Measurements from ENCODE around the gene OSBPL2. TPM values are rescaled to one million over a fixed set of nuclear protein-coding genes. Genes with fewer than 3 reads are reported as not detected.
A peak's percentile ranks its signal among the peaks of the same experiment; 100 is the strongest.

Gene OSBPL2
- total RNA-seq, 4 donors from 2014 or later, result 23.1 to 31.6 (median 27.1) TPM

- H3K27ac ChIP-seq, result peak overlapping the region in 1 of 4 donors; percentile 10
- 90 to 91% methylated on average over 23 to 33 of the region's 36 CpGs for WGBS, 2 donors
- DNase-seq (ENCODE audit: low spot score in 2 of 2), result no peak
- peaks cover 0 to 83% (median 0%) of the 10 kb centered on the region in 3 donors for H3K36me3 ChIP-seq
- H3K4me1 ChIP-seq, result no peaks in the 10 kb centered on the region
- H3K9me3 ChIP-seq, result no peaks in the 10 kb centered on the region
- TF ChIP-seq EP300 (IDR thresholded peaks at IDR 0.05) (no peak), POLR2A (IDR thresholded peaks at IDR 0.05) (no peak), CTCF (IDR thresholded peaks at IDR 0.05) (no peak)
- no peak overlapping the region for H3K4me3 ChIP-seq
- no peaks in the 10 kb centered on the region for H3K27me3 ChIP-seq
Observed at GRCh38 chr20:62318400-62319345, 80.4 kb downstream of the OSBPL2 start.

GRCh38 chr20:62319346-62319909, 81.1 kb downstream of the OSBPL2 start:
- Histone ChIP-seq H3K9me3 (no peaks in the 10 kb centered on the region), H3K36me3 (peaks cover 0 to 85% (median 0%) of the 10 kb centered on the region in 3 donors), H3K4me1 (no peaks in the 10 kb centered on the region), H3K27me3 (no peaks in the 10 kb centered on the region), H3K4me3 (no peak overlapping the region), H3K27ac (peak overlapping the region in 1 of 4 donors; percentile 24)
- TF ChIP-seq CTCF (IDR thresholded peaks at IDR 0.05) (no peak), EP300 (IDR thresholded peaks at IDR 0.05) (no peak), POLR2A (IDR thresholded peaks at IDR 0.05) (no peak)
- 76 to 83% methylated on average over 29 of the region's 29 CpGs for WGBS, 2 donors
- no peak for DNase-seq (ENCODE audit: low spot score in 2 of 2)

- Histone ChIP-seq H3K36me3 (peaks cover 0 to 85% (median 0%) of the 10 kb centered on the region in 3 donors), H3K4me3 (no peak overlapping the region), H3K4me1 (no peaks in the 10 kb centered on the region), H3K27me3 (no peaks in the 10 kb centered on the region), H3K9me3 (no peaks in the 10 kb centered on the region), H3K27ac (peak overlapping the region in 1 of 4 donors; percentile 40)
- no peak for TF ChIP-seq CTCF (IDR thresholded peaks at IDR 0.05)
- no peak for TF ChIP-seq POLR2A (IDR thresholded peaks at IDR 0.05)
- TF ChIP-seq EP300 (IDR thresholded peaks at IDR 0.05), result no peak
- no peak for DNase-seq (ENCODE audit: low spot score in 2 of 2)
- WGBS, 2 donors, result 81 to 85% methylated on average over 18 to 20 of the region's 22 CpGs
Observed at GRCh38 chr20:62320581-62321354, 82.4 kb downstream of the OSBPL2 start.

- TF ChIP-seq POLR2A (IDR thresholded peaks at IDR 0.05) (no peak), EP300 (IDR thresholded peaks at IDR 0.05) (no peak), CTCF (IDR thresholded peaks at IDR 0.05) (no peak)
- Histone ChIP-seq H3K9me3 (no peaks in the 10 kb centered on the region), H3K27me3 (no peaks in the 10 kb centered on the region), H3K4me3 (no peak overlapping the region), H3K36me3 (peaks cover 0 to 85% (median 0%) of the 10 kb centered on the region in 3 donors), H3K4me1 (no peaks in the 10 kb centered on the region), H3K27ac (no peak overlapping the region)
- no peak for DNase-seq (ENCODE audit: low spot score in 2 of 2)
- WGBS, 2 donors, result 86 to 93% methylated on average over 7 of the region's 7 CpGs
Observed at GRCh38 chr20:62321521-62321948, 83.2 kb downstream of the OSBPL2 start.
